Suppressor macrophage (primary cell): ENCODE measurements around the gene PRELID1.
"Not testable (repeated sequence)": the region's sequence is repeated elsewhere in the genome, so short reads cannot be mapped to it uniquely, and the experiment has no call there.

Experiments used
- DNase-seq, 4 experiments: peaks; one replicate each; pipeline ENCODE4 v3.0.0-alpha.2; 2020 to 2022

Gene PRELID1

DNA sequence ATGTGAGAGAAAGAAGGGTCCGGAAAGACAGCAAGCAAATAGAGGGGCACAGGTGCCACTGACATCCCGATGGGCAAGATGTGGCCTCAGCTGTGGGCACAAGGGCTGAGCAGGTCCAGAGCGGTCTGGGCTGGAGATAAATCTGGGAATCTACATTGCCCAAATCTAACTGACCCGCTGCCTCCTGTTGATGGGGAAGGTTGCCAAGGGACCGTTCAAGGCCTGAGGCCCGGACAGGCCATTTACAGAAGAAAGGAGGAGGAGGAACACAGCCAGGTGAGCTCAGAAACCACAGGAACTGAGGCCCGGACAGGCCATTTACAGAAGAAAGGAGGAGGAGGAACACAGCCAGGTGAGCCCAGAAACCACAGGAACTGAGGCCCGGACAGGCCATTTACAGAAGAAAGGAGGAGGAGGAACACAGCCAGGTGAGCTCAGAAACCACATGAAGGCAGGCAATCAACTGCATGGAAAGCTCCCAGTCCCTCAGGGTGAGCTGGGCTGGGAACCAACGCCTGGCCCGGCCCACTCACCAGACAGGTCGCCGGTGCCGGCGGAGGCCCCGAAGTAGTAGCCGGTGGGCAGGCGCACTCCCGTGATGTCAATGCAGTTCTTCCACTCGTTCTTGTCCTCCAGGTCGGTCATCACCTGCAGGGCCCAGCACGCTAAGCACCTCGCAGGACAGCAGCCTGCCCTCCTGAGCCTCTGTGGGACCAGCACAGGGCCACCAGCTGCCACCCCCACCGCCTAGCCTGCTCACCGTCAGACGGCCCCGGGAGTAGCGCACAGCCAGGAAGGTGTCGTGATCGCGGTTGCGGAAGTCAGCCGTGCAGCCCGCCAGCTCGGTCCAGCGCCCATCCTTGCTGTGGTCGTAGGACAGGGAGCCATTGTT is 33.2 kb downstream of the PRELID1 start:
- DNase-seq, result no peak

GRCh38 chr5:177338251-177339106 is 34.9 kb downstream of the PRELID1 start:
- no peak for DNase-seq

DNA sequence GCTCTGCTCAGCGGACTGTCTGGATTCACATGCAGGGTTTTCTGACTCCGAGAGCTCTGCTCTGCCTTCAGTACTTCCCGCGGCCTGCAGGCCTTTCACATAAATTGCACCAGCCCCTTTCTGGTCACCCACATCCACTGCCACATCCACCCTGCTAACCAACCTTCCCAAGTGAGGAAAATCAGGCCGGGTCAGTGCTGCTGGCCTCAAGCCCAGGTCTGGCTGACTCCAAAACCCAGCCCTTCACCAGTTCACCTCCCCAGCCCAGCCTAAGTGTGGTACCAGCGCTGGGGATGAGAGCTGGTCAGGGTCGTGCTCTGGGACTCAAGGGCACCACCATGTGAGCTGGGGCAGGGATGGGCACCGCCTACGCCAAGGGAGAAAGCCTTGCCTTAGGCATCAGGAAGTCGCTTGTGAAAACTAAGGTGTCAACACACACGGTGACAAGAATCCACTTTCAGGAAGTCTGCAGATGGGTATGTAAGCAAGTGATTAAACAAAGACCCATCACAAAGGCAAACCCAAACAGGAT is 35.6 kb downstream of the PRELID1 start:
- DNase-seq, result peak in 2 of 4 experiments; percentile 27 to 56

GRCh38 chr5:177343000-177343399 is 39.4 kb downstream of the PRELID1 start:
- DNase-seq, result not testable (repeated sequence)

DNA sequence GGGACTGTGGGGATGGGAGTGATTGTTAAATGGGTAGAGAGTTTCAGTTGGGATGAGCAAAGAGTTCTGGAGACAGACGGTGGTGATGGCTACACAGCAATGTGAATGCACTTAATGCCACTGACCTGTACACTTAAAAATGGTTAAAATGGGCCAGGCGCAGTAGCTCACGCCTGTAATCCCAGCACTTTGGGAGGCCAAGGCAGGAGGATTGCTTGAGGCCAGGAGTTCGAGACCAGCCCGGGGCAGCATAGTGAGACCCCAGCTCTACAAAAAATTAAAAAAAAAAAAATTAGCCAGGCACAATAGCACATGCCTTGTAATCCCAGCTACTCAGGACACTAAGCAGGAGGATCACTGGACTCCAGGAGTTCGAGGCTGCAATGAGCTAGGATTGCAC is 40.2 kb downstream of the PRELID1 start:
- DNase-seq, result no peak

DNA sequence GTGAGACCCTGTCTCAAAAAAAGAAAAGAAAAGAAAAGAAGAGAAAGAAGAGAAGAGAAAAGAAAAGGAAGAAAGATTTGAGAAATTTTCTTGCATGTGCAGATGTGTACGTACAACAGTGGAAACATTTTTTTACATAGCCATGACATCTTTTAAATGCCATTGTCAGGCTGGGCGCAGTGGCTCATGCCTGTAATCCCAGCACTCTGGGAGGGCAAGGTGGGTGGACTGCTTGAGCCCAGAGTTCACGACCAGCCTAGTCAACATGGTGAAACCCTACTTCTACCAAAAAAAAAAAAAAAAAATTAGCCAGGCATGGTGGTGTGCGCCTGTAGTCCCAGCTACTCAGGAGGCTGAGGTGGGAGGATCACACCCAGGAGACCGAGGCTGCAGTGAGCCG is 41.3 kb downstream of the PRELID1 start:
- DNase-seq, result no peak

DNA sequence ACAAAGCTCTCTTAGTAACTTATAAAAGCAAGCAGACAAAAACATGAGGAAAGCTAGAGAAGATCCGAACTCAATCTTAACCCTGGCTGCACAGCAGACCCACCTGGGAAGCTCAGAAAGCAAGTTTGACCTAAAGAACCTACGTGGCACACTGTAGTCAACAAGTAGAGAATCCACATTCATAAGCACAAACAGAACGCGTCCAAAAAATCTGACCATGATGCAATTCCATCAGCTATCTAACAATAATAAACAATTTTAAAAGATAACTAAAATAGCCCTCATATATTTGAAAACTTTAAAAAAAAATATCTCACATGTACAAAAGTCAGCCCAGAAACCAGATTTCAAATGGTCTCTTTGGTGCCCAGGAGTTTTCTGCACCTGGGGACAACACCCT is 43.2 kb downstream of the PRELID1 start:
- DNase-seq, result no peak

- no peak for DNase-seq
Measured at GRCh38 chr5:177347699-177348098, 44.1 kb downstream of the PRELID1 start.

GRCh38 chr5:177349362-177349647 is 45.7 kb downstream of the PRELID1 start:
- DNase-seq, result no peak

GRCh38 chr5:177349762-177350161 is 46.2 kb downstream of the PRELID1 start:
- peak in 1 of 4 experiments; percentile 34 for DNase-seq

GRCh38 chr5:177350776-177351391 is 47.3 kb downstream of the PRELID1 start:
- no peak for DNase-seq

DNA sequence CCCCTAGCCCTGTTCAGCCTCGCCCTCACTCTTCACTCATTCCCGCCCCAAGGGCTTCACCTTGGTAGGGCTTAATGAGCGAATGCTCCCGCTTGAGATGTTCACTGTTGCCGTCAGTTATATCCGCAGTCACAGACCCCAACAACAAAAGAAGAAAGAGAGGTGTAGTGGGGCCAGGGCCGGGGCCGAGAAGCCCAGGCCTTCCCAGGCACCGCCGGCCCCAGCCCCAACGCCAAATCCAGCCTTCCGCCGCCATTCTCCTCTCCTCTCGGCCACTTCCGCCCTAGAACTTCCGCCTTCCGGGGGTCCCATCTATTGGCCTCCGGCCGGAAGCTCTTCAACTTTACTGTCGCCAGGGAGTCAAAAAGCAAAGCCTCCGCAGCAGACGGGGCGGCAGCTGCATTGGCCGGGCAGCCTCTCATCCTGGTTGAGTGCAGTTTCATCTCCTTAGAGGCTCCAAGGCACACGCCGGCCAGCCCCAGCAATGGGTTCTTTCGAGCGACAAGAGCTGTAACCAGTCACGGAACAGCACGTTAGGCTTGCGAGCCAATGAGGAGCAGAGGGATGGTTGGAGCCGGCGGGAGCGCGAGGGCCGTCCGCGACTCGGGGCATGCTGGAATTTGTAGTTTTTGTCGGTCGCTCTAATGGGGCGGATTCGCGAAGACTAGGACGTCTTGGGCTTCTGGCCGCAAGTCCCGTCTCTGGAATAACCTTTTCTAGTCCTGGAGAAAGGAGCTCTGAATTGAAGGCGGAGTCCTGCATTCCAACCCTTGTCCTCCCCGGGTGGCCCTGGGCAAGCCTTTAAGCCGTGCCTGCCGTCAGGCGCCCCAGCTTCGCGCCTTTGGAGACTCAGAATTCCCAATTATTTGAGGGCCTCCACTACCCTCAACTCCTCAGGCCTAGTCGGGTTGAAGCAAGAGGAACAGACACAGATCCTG is 48.1 kb downstream of the PRELID1 start, which contains the start of gene LMAN2:
LMAN2 (minus strand) TSS at position 277 of the 938 bp plus-strand sequence; CDS start at position 256, 21 bp downstream.
- DNase-seq, result peak; percentile 93 to 97 (median 97)

- DNase-seq, result peak; percentile 35 to 77 (median 65)
Measured at GRCh38 chr5:177353093-177353492, 49.5 kb downstream of the PRELID1 start.

- DNase-seq, result no peak
Measured at GRCh38 chr5:177354256-177354655, 50.7 kb downstream of the PRELID1 start.

DNA sequence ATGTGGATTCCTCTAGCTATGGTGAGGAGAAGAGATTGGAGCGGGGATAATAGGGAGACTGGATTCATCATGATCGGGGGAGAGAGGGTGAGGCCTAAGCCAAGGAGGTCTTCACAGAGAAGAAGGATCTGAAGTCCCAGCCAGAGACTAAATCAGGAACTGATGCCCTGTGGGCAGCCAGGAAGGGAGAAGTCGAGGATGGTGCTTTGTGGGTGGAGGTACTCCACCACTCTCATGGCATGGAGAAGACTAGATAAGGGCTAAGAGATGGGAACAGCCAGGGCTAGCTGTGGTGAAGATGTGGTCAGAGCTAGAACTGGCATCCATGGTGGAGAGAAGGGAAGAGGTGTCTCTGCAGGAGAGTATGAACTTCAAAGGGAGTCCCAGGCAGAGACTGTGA is 51.1 kb downstream of the PRELID1 start:
- DNase-seq, result peak; percentile 69 to 80 (median 78)

DNA sequence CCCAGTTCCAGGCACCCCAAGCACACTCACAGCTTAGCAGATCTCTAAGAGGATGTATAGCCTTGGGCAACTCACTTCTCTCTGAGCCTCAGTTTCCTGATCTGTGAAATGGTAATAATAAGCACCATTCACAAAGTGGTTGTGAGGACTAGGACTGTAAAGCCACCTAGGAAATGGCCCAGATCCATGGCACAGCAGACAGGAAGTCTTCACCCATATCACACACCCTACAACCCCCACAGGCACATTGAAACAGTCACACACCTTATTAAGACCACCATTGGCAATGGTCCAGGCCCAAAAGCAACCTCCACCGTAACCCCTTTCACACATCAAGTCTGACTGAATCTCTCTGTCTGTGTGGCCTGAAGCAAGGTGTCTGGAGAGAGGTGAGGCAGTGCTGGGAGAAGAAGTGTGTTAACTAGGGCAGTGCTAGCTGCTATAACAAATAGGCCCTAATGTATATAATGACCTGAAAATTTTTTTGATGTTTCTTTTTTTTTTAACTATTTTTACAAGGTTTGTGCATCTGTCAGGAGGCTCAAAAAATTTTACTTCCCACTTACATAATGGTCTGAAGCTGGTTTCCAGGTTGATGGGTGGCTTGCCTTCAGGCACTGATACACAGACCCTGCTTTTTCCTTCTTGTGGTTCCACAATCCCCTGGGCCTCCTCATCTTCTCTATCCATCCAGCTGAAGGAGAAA is 51.7 kb downstream of the PRELID1 start:
- no peak for DNase-seq

DNA sequence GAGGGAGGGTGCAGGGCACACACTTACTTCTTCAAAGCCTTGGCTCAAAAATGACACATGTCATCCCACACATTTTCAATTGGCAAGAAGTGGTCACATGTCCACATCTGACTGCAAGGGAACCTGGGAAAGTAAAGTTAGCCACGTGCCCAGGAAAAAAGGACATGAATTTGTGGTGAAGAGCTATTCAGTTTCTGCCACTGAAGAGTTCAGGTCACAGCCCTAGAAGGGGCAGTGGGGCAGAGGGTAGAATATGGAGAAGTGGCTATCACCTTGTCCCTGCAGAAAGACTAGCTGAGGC is 52.2 kb downstream of the PRELID1 start:
- DNase-seq, result peak in 3 of 4 experiments; percentile 42 to 57 (median 56)
